NCI-H510A treated with DMSO at 0.1 percent for 48 hours (cell line): ENCODE results near the gene ZDHHC11.
"Not testable (repeated sequence)": the region's sequence is repeated elsewhere in the genome, so short reads cannot be mapped to it uniquely, and the experiment has no call there.

Experiments used
- DNase-seq: peaks from one replicate; lab custom pipeline; 2025; lab: John Stamatoyannopoulos, UW

Gene ZDHHC11

GRCh38 chr5:859798-860296, 9.1 kb upstream of the ZDHHC11 start:
- DNase-seq: no peak

DNA sequence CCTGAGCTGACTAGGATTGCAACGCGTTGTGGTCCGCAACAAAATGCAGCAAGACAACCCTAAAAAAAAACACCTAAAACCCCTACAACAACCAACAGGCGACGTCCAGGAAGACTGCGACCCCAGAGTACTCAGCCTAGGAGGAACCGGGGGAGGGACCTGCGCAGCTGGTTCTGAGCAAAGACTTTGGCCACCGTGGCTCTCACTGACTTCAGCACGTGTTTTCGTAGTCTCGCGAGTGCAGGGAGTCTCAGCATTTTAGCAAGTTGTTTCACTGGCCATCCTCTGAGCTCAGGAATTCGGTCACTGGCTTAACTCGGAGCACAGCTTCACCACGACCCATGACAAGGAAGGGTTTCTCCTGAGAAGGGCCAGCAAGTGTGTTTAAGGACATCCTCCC, 8.6 kb upstream of the ZDHHC11 start:
- no peak for DNase-seq

GRCh38 chr5:858726-859125, 7.9 kb upstream of the ZDHHC11 start:
- no peak for DNase-seq

- no peak for DNase-seq
These were observed 6.0 kb upstream of the ZDHHC11 start for GRCh38 chr5:856531-857425.

GRCh38 chr5:855771-856530, 5.2 kb upstream of the ZDHHC11 start:
- no peak for DNase-seq

- no peak for DNase-seq
These were observed 4.4 kb upstream of the ZDHHC11 start for GRCh38 chr5:854966-855743.

- no peak for DNase-seq
These were observed 3.4 kb upstream of the ZDHHC11 start for GRCh38 chr5:854217-854616.

DNA sequence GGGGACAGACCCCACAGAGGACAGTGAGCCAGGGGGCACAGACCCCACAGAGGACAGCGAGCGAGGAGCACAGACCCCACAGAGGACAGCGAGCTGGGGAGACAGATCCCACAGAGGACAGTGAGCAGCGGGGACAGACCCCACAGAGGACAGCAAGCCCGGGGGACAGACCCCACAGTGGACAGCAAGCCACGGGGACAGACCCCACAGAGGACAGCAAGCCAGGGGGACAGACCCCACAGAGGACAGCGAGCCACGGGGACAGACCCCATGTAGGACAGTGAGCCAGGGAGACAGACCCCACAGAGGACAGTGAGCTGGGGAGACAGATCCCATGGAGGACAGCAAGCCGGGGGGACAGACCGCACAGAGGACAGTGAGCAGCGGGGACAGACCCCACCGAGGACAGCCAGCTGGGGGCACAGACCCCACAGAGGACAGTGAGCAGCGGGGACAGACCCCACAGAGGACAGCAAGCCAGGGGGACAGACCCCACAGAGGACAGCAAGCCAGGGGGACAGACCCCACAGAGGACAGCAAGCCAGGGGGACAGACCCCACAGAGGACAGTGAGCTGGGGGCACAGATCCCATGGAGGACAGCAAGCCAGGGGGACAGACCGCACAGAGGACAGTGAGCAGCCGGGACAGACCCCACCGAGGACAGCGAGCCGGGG, 2.8 kb upstream of the ZDHHC11 start:
- not testable (repeated sequence) for DNase-seq

GRCh38 chr5:852431-853401, 1.9 kb upstream of the ZDHHC11 start:
- DNase-seq: no peak

DNA sequence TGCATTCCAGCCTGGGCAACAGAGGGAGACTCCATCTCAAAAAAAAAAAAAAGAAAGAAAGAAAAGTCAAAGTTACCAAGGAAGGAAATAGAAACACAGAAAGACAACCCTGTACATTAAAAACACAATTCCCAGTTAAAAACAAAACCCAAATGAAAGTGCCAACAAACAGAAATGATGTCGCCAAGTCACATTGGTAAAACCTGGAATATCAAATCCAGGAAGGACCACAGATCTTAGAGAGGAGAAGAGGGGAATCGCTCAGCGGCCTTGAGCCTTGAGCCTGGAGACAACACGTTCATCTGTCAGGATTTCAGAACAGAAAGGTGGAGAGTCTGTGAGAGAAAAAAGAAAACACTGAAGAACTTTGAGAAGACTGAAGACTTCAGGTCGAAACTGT, 1.2 kb upstream of the ZDHHC11 start:
- no peak for DNase-seq

DNA sequence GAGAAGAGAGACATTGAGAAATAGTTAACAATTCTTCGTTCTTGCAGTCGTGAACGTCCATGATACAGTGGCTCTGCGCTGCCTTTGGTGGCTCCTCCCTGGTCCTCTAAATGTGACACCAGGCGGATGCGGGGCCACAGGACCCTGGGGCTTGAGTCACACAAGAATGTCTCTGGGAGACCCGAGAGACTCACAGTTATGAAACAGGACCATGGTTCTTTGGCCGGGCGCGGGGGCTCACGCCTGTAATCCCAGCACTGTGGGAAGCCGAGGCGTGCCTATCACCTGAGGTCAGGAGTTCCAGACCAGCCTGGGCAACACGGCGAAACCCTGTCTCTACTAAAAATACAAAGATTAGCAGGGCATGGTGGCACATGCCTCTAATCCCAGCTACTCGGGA, 767 bp upstream of the ZDHHC11 start:
- DNase-seq: no peak

- DNase-seq: no peak
These were observed 290 bp upstream of the ZDHHC11 start for GRCh38 chr5:851076-851475.

DNA sequence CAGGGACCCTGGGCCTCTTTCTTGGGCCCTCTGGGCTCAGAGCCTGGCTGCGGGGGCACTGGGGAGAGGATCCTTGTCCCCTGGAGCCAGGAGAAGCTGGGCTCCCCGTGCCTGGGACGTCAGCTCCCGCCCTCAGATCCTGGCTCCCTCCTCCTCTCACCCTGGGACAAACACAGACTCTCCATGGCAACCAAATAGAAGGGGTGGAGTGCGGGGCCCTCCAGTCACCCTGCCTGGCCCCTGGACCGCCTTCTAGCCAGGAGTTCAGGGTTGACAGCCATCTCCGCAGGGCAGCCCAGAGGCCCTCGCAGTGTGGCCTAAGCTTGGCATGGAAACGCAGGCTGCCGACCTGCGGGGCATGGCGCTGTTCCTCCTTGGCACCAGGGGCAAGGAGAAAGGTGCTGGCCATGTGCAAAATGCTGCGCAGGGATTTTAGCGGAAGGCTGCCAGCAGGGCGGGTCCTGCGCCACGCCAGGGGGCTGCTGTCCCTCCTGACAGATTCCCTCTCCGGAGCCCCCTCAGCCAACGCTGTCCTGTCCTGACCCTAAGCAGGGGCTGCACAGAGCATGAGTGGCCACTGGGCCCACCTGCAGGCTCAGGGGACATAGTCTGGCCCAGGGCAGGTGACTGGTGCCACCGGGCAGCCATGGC, 1.0 kb downstream of the ZDHHC11 start:
- no peak for DNase-seq

DNA sequence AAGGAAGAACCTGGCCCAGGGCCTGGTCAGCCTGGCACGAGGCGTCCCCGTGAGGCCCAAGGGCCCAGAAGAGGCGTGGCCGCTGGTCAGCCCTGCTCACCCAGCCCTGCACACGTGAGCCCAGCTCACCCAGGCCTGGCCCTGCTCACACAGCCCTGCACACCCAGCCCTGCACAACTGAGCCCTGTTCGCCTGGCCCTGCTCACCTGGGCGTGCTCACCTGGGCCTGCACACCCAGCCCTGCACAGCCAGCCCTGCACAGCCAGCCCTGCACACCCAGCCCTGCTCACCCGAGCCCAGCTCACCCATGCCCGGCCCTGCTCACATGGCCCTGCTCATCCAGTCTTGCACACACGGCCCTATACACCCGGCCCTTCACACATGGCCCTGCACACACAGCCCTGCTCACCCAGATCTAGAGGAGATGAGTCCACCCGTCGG, 2.1 kb downstream of the ZDHHC11 start:
- DNase-seq: no peak

- not testable (repeated sequence) for DNase-seq
These were observed 3.0 kb downstream of the ZDHHC11 start for GRCh38 chr5:847736-848135.

GRCh38 chr5:847212-847611, 3.6 kb downstream of the ZDHHC11 start:
- DNase-seq: not testable (repeated sequence)

GRCh38 chr5:846602-847091, 4.1 kb downstream of the ZDHHC11 start:
- not testable (repeated sequence) for DNase-seq

- DNase-seq: not testable (repeated sequence)
These were observed 4.8 kb downstream of the ZDHHC11 start for GRCh38 chr5:845676-846601.
